GM12892 (cell line): ENCODE data around the gene EFNA3.

ENCODE experiments used
- POLR2A ChIP-seq: IDR thresholded peaks from 2 replicates; pipeline ENCODE4 v1.6.1; 2011; ENCODE audit warnings: low read depth, low read length, control low read depth
- POLR2AphosphoS5 ChIP-seq: IDR thresholded peaks from 2 replicates; pipeline ENCODE4 v1.6.1; 2011; ENCODE audit warnings: low read depth, low read length, control low read depth
- TAF1 ChIP-seq: IDR thresholded peaks from 2 replicates; pipeline ENCODE4 v1.6.1; 2011; ENCODE audit warnings: low read depth, mild to moderate bottlenecking, control low read depth, low read length, borderline replicate concordance

DNA sequence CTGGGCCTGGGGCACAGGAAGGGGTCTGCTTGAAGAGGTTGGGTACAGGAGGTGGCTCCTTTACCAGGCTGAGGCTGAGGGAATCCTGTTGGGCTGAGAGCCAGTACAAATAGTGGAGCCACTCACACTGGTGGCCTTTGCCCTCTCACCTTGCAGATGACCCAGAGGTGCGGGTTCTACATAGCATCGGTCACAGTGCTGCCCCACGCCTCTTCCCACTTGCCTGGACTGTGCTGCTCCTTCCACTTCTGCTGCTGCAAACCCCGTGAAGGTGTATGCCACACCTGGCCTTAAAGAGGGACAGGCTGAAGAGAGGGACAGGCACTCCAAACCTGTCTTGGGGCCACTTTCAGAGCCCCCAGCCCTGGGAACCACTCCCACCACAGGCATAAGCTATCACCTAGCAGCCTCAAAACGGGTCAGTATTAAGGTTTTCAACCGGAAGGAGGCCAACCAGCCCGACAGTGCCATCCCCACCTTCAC is 55.2 kb downstream of the EFNA3 start:
- TF ChIP-seq POLR2AphosphoS5 = no peak
- TF ChIP-seq POLR2A = no peak
- no peak for TF ChIP-seq TAF1
